ENCODE data around the gene OTX1.

DNA sequence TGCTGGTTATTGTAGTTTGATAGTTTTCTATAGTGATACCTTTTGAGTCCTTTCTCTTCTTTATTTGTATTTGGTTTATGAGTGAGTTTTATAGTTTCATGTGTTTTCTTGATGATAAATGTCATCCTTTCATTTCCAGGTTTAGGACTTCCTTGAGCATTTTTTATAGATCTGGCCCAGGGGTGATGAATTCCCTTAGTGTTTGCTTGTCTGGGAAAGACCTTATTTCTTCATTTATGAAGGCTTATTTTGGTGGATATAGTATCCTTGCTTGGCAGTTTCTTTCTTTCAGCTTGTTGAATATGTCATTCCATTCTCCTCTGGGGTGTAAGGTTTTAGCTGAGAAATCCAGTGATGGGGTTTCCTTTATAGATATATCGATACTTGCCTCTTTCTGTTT is 53.9 kb downstream of the OTX1 start:
- TF ChIP-seq POLR2AphosphoS5 (IDR thresholded peaks at IDR 0.05; ENCODE audit: low read depth, low read length) (no peak), POLR2A (IDR thresholded peaks at IDR 0.05; ENCODE audit: low read depth, low read length) (no peak)

All from GM12892 (cell line).